K562 (cell line): Measurements from ENCODE around the gene FAAH. TPM values are rescaled to one million over a fixed set of nuclear protein-coding genes. Genes with fewer than 3 reads are reported as not detected.

Source experiments
- ATAC-seq: fragments of 200-7000 bp; cut with Tn5 transposase; 3 replicates; pipeline ENCODE4 v1.9.1; 2020; ENCODE audit warnings: moderate library complexity
- BruUV-seq: library from RNA; stranded (reverse); fragments of 400-500 nt; replicated peaks from 2 replicates; lab custom pipeline; 2021; lab: Mats Ljungman, UMichigan
- CTCF ChIA-PET: fragments of 300-600 bp; formaldehyde crosslinking; extraction: SDS; loops from one replicate; lab custom pipeline; 2021; ENCODE audit warnings: low intra/inter-chr PET ratio; lab: Yijun Ruan, JAX
- POLR2A ChIA-PET: fragments of 300-600, 350-650 bp; sonication (Branson Sonifier 250); formaldehyde crosslinking; extraction: SDS; loops from one replicate; lab custom pipeline; 2021; ENCODE audit warnings: antibody characterized with exemption, inconsistent platforms; lab: Yijun Ruan, JAX
- DNase-seq, 4 experiments: peaks; one replicate each; pipeline versions ENCODE4 v3.0.0 to v3.0.0-alpha.2; 2011 to 2018; ENCODE audit warnings: low spot score in 3 of 4, mixed read lengths in 3 of 4; ENCODE audit errors: extremely low read depth in 1 of 4
- FAIRE-seq: peaks from 2 replicates; lab custom pipeline; 2011; peaks lifted over from hg19 to GRCh38; lab: Jason Lieb, UNC
- H2AFZ ChIP-seq: 2 replicates; pipeline ENCODE4 v1.6.0; 2011; ENCODE audit warnings: low read depth, low read length, control low read depth, inconsistent platforms
- H3K27ac ChIP-seq: fragments of 200-600 bp; 3 replicates; pipeline ENCODE4 v1.8.0; 2011; ENCODE audit warnings: low read depth, mild to moderate bottlenecking, control low read depth, inconsistent platforms, low read length, moderate library complexity, mixed read lengths; ENCODE audit errors: extremely low read depth
- H3K27me3 ChIP-seq, 2 experiments: fragments of 300-600 bp in 1 of 2; 2 replicates in 1 of 2; 3 replicates in 1 of 2; pipeline versions ENCODE4 v1.6.0 to v1.8.0; 2011; ENCODE audit warnings: inconsistent platforms in 2 of 2, low read length in 2 of 2, mild to moderate bottlenecking in 1 of 2, mixed read lengths in 1 of 2, moderate library complexity in 1 of 2; ENCODE audit not compliant: control insufficient read depth in 2 of 2, insufficient read depth in 2 of 2
- H3K36me3 ChIP-seq: fragments of 300-600 bp; 3 replicates; pipeline ENCODE4 v1.8.0; 2011; ENCODE audit warnings: mild to moderate bottlenecking, low read length, inconsistent platforms; ENCODE audit not compliant: control insufficient read depth, insufficient read depth
- H3K4me1 ChIP-seq, 2 experiments: fragments of 200-600 bp in 1 of 2; replicated peaks in 1 of 2; 2 replicates in 1 of 2; 3 replicates in 1 of 2; pipeline versions ENCODE4 v1.5.1 to v1.8.0; 2011; ENCODE audit warnings: inconsistent platforms in 2 of 2, low read length in 2 of 2, mild to moderate bottlenecking in 1 of 2, mixed read lengths in 1 of 2, moderate library complexity in 1 of 2; ENCODE audit not compliant: control insufficient read depth in 2 of 2, insufficient read depth in 2 of 2
- H3K4me2 ChIP-seq: 2 replicates; pipeline ENCODE4 v1.6.1; 2011; ENCODE audit warnings: low read length, control low read depth, inconsistent platforms, mixed read lengths; ENCODE audit not compliant: insufficient read depth
- H3K4me3 ChIP-seq: fragments of 200-600 bp; sonication (generic), shearing (Covaris generic); 2 replicates; pipeline ENCODE4 v1.5.1; 2016; ENCODE audit warnings: control low read depth, inconsistent platforms
- H3K79me2 ChIP-seq: fragments of 200-600 bp; 3 replicates; pipeline ENCODE4 v1.8.0; 2011; ENCODE audit warnings: low read length, inconsistent platforms; ENCODE audit not compliant: control insufficient read depth, insufficient read depth
- H3K9ac ChIP-seq, 2 experiments: 2 replicates each; pipeline versions ENCODE4 v1.6.0 to v1.6.1; 2011; ENCODE audit warnings: low read depth in 2 of 2, low read length in 2 of 2, control low read depth in 1 of 2, inconsistent platforms in 1 of 2, mild to moderate bottlenecking in 1 of 2, mixed read lengths in 1 of 2; ENCODE audit not compliant: insufficient read depth in 1 of 2
- H3K9me1 ChIP-seq: one replicate; pipeline ENCODE4 v1.6.0; 2011; ENCODE audit warnings: inconsistent platforms, mild to moderate bottlenecking, low read length, moderate library complexity; ENCODE audit not compliant: control insufficient read depth, insufficient read depth
- H3K9me3 ChIP-seq: replicated peaks from 2 replicates; pipeline ENCODE4 v1.5.1; 2011; ENCODE audit warnings: low read depth, low read length, inconsistent platforms; ENCODE audit not compliant: control insufficient read depth, insufficient read depth
- H4K20me1 ChIP-seq: replicated peaks from 2 replicates; pipeline ENCODE4 v1.6.1; 2011; ENCODE audit warnings: low read length, inconsistent platforms, mixed read lengths; ENCODE audit not compliant: control insufficient read depth, insufficient read depth
- ARID1B ChIP-seq: fragments of 450-650 bp; IDR thresholded peaks from 2 replicates; pipeline ENCODE4 v1.6.1; 2016; ENCODE audit warnings: antibody characterized with exemption, mild to moderate bottlenecking, inconsistent platforms
- C11orf30 ChIP-seq: fragments of 450-650 bp; IDR thresholded peaks from 2 replicates; pipeline ENCODE4 v1.6.1; 2016; ENCODE audit warnings: low read depth, mild to moderate bottlenecking
- CBFA2T2 ChIP-seq: fragments of 450-650 bp; conservative IDR thresholded peaks from 2 replicates; pipeline ENCODE4 v1.6.1; 2017; ENCODE audit warnings: mild to moderate bottlenecking
- CBFA2T3 ChIP-seq: fragments of 450-650 bp; IDR thresholded peaks from 2 replicates; pipeline ENCODE4 v1.6.1; 2017
- FOXA3 ChIP-seq, 2 experiments: fragments of 450-650 bp in 1 of 2; sonication (generic) in 1 of 2; formaldehyde crosslinking; IDR thresholded peaks in 1 of 2; conservative IDR thresholded peaks in 1 of 2; 2 replicates each; pipeline versions ENCODE4 v1.4.0 to v1.8.0; 2020 to 2022; ENCODE audit warnings: mild to moderate bottlenecking in 2 of 2, missing genetic modification reagents in 1 of 2
- HDAC1 ChIP-seq, 2 experiments: fragments of 450-650 bp; IDR thresholded peaks; 2 replicates each; pipeline ENCODE4 v1.6.1; 2016 to 2017; ENCODE audit warnings: inconsistent platforms in 1 of 2, mild to moderate bottlenecking in 1 of 2, moderate library complexity in 1 of 2
- HDAC2 ChIP-seq: fragments of 450-650 bp; IDR thresholded peaks from 2 replicates; pipeline ENCODE4 v1.6.1; 2016; ENCODE audit warnings: mild to moderate bottlenecking
- HDGF ChIP-seq: fragments of 450-650 bp; IDR thresholded peaks from 2 replicates; pipeline ENCODE4 v1.6.1; 2016
- KDM1A ChIP-seq, 2 experiments: fragments of 450-650 bp; IDR thresholded peaks; 2 replicates each; pipeline ENCODE4 v1.6.1; 2016; ENCODE audit warnings: mild to moderate bottlenecking in 2 of 2
- MAFF ChIP-seq: IDR thresholded peaks from 2 replicates; pipeline ENCODE4 v1.6.1; 2012; ENCODE audit warnings: low read length, improper control_type of control experiment
- MAFG ChIP-seq: fragments of 450-650 bp; conservative IDR thresholded peaks from 2 replicates; pipeline ENCODE4 v1.6.1; 2016; ENCODE audit warnings: missing genetic modification characterization, missing compliant biosample characterization
- MAFK ChIP-seq: IDR thresholded peaks from 2 replicates; pipeline ENCODE4 v1.6.1; 2011; ENCODE audit warnings: low read length, improper control_type of control experiment
- NCOA2 ChIP-seq, 2 experiments: fragments of 450-650 bp; IDR thresholded peaks; 2 replicates each; pipeline ENCODE4 v1.6.1; 2018; ENCODE audit warnings: mild to moderate bottlenecking in 2 of 2, moderate library complexity in 1 of 2; ENCODE audit not compliant: partially characterized antibody in 2 of 2
- NFE2 ChIP-seq: IDR thresholded peaks from 2 replicates; pipeline ENCODE4 v1.6.1; 2014; ENCODE audit warnings: antibody characterized with exemption, low read depth
- RBBP5 ChIP-seq: fragments of 200-600 bp; sonication (generic); IDR thresholded peaks from 2 replicates; pipeline ENCODE4 v1.6.1; 2012; ENCODE audit warnings: borderline replicate concordance, mild to moderate bottlenecking, low read length, control low read depth, inconsistent platforms; ENCODE audit not compliant: insufficient read depth, poor library complexity, severe bottlenecking
- RCOR1 ChIP-seq, 2 experiments: IDR thresholded peaks; 2 replicates each; pipeline ENCODE4 v1.6.1; 2012; ENCODE audit warnings: low read depth in 2 of 2, low read length in 2 of 2, borderline replicate concordance in 1 of 2, improper control_type of control experiment in 1 of 2
- SAFB ChIP-seq: fragments of 200-400 bp; formaldehyde crosslinking; IDR thresholded peaks from 2 replicates; pipeline ENCODE4 v1.6.1; 2017; ENCODE audit warnings: low read depth, low read length, borderline replicate concordance
- TCF3 ChIP-seq: sonication (generic); formaldehyde crosslinking; IDR thresholded peaks from 2 replicates; pipeline ENCODE4 v1.4.0; 2020; ENCODE audit warnings: mild to moderate bottlenecking, missing genetic modification reagents
- TEAD4 ChIP-seq, 2 experiments: sonication (generic) in 1 of 2; formaldehyde crosslinking in 1 of 2; IDR thresholded peaks; 2 replicates each; pipeline versions ENCODE4 v1.6.1 to v1.8.0; 2012 to 2022; ENCODE audit warnings: borderline replicate concordance in 1 of 2, inconsistent platforms in 1 of 2, low read length in 1 of 2, mild to moderate bottlenecking in 1 of 2, missing genetic modification reagents in 1 of 2
- ZNF3 ChIP-seq: fragments of 250-450 bp; sonication (Bioruptor Pico); IDR thresholded peaks from 2 replicates; pipeline ENCODE4 v1.5.0; 2021; ENCODE audit warnings: mild to moderate bottlenecking, moderate library complexity
- WGBS: fragments of 100-300 bp; shearing (Covaris generic); methylation state at CpG from one replicate; pipeline ENCODE4 v1.1.6; 2016; ENCODE audit warnings: low coverage, mixed read lengths; ENCODE audit not compliant: insufficient coverage; ENCODE audit errors: missing lambda C conversion rate; 5-methylcytosine and 5-hydroxymethylcytosine counted together
- in situ Hi-C: fragments of 300-500 bp; cut with MboI; formaldehyde crosslinking; loops from 4 replicates; pipeline ENCODE4 v1.15.0; 2018; ENCODE audit warnings: inconsistent platforms, mixed read lengths
- intact Hi-C: fragments of 100-400 bp; cut with micrococcal nuclease; formaldehyde crosslinking; loops from 2 replicates; pipeline ENCODE4 v1.14.2; 2022
- polyA plus RNA-seq, 8 experiments: library from polyadenylated mRNA; depleted of rRNA in 4 of 8; stranded (reverse) in 5 of 8; unstranded in 3 of 8; fragments of >200 nt; fragmentation: Nextera tagmentation in 2 of 8; fragmentation: Illumina TruSeq in 1 of 8; extraction: Ambion mirVana in 2 of 8; extraction: Trizol in 1 of 8; gene quantifications; 2 replicates each; pipeline versions ENCODE4 v1.2.1 to v1.2.3, GENCODE V29; 2011 to 2014; ENCODE audit warnings: inconsistent platforms in 1 of 8, missing spikeins in 1 of 8
- total RNA-seq, 7 experiments: library from RNA; depleted of rRNA in 6 of 7; stranded (reverse); fragments of >200 nt in 6 of 7; fragmentation: Illumina TruSeq in 2 of 7; extraction: Trizol in 2 of 7; gene quantifications; 2 replicates each; pipeline versions ENCODE4 v1.2.1 to v1.2.3, GENCODE V29; 2011 to 2021; ENCODE audit warnings: low replicate concordance in 1 of 7
- TF ChIP-seq, protein P1 (sequence below): sonication (generic); formaldehyde crosslinking; IDR thresholded peaks from 2 replicates; pipeline ENCODE4 v1.8.0; 2022; ENCODE audit warnings: mild to moderate bottlenecking, missing genetic modification reagents

Gene FAAH
- total and polyA plus RNA-seq, 9 of the 15 experiments (the other 6 are each of a cell fraction or from before 2014, with no cell fraction given) = 0.06 to 1.1 (median 0.32) TPM

DNA sequence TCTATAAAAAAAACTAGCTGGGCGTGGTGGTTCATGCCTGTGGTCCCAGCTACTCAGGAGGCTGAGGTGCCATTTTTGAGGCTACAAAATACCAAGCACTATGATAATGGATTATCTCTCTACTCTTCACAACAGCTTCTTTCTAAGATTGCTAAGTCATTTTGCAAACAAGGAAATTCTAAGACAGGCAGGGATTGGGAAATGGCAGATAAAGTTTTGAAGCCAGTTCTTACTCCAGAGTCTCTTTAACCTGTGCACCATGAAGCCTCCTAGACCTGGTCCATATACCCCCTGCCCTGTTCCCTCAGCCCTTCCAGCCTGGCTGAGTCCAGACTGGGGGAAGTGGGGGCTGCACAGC lies 56.0 kb downstream of the FAAH start:
- Histone ChIP-seq H3K27me3 (peaks cover 2 to 10% of the 10 kb centered on the region in 2 experiments; a peak in 3 of 5 replicates), H3K27ac (no peak overlapping the region), H3K9me1 (no peaks in the 10 kb centered on the region), H3K79me2 (no peaks in the 10 kb centered on the region), H2AFZ (peak overlapping the region; percentile 11; the same call in 1 of the 2 replicates), H3K36me3 (no peaks in the 10 kb centered on the region), H3K9ac (peak overlapping the region in 1 of 2 experiments; percentile 39; a peak in 1 of 4 replicates), H3K4me3 (no peak overlapping the region), H4K20me1 (no peaks in the 10 kb centered on the region), H3K9me3 (no peaks in the 10 kb centered on the region), H3K4me2 (no peak overlapping the region), H3K4me1 (peaks cover 22 to 44% of the 10 kb centered on the region in 2 experiments)
- intact Hi-C loops (no loop called here), in situ Hi-C loops (no loop called here)
- 24% methylated on average over 1 of the region's 1 CpG for WGBS
- ChIA-PET POLR2A (interaction anchor here (0.6 to 3.4 kb wide), 9 partner anchors 9 to 165 kb away, joined by 3 to 16 read pairs (median 4); no protein-coding TSS in a partner anchor), CTCF (no interaction called here)
- ATAC-seq (peak; percentile 13), DNase-seq (peak in 1 of 4 experiments; percentile 35), FAIRE-seq (peak; percentile 76)
- BruUV-seq = no TSS peak
- TF ChIP-seq TEAD4 (IDR thresholded peaks at IDR 0.05; ENCODE audit: low read length) (peak; percentile 60), TEAD4 (CRISPR knock-in tag; IDR thresholded peaks at IDR 0.05; ENCODE audit: borderline replicate concordance) (no peak), HDAC2 (peak; percentile 63; the same call in 1 of the 2 replicates), NFE2 (peak; percentile 81), CBFA2T2 (peak; percentile 30; the same call in 1 of the 2 replicates), C11orf30 (peak; percentile 88), ZNF3 (CRISPR knock-in tag) (0 out of 2 replicates have a peak, but pooled peaks have one; percentile 56), SAFB (no peak), KDM1A (IDR thresholded peaks at IDR 0.05) (peak; percentile 71 to 80), RBBP5 (peak; percentile 58), HDGF (no peak), CBFA2T3 (peak; percentile 70), NCOA2 (IDR thresholded peaks at IDR 0.05; ENCODE audit: partially characterized antibody in 2 of 2) (no peak), MAFG (tag) (peak; percentile 82), FOXA3 (CRISPR knock-in tag; conservative IDR thresholded peaks at IDR 0.05 in 1 of 2, IDR thresholded peaks at IDR 0.05 in 1 of 2) (peak; percentile 88 to 95), HDAC1 (IDR thresholded peaks at IDR 0.05) (peak in 1 of 2 experiments; percentile 49; a peak in 1 of 4 replicates), ARID1B (peak; percentile 80), MAFK (peak; percentile 78), RCOR1 (IDR thresholded peaks at IDR 0.05; ENCODE audit: borderline replicate concordance in 1 of 2, low read depth in 2 of 2, low read length in 2 of 2) (peak in 1 of 2 experiments; percentile 95; a peak in 2 of 4 replicates), MAFF (peak; percentile 85), TCF3 (peak; percentile 66)
- TF ChIP-seq, protein P1, sequence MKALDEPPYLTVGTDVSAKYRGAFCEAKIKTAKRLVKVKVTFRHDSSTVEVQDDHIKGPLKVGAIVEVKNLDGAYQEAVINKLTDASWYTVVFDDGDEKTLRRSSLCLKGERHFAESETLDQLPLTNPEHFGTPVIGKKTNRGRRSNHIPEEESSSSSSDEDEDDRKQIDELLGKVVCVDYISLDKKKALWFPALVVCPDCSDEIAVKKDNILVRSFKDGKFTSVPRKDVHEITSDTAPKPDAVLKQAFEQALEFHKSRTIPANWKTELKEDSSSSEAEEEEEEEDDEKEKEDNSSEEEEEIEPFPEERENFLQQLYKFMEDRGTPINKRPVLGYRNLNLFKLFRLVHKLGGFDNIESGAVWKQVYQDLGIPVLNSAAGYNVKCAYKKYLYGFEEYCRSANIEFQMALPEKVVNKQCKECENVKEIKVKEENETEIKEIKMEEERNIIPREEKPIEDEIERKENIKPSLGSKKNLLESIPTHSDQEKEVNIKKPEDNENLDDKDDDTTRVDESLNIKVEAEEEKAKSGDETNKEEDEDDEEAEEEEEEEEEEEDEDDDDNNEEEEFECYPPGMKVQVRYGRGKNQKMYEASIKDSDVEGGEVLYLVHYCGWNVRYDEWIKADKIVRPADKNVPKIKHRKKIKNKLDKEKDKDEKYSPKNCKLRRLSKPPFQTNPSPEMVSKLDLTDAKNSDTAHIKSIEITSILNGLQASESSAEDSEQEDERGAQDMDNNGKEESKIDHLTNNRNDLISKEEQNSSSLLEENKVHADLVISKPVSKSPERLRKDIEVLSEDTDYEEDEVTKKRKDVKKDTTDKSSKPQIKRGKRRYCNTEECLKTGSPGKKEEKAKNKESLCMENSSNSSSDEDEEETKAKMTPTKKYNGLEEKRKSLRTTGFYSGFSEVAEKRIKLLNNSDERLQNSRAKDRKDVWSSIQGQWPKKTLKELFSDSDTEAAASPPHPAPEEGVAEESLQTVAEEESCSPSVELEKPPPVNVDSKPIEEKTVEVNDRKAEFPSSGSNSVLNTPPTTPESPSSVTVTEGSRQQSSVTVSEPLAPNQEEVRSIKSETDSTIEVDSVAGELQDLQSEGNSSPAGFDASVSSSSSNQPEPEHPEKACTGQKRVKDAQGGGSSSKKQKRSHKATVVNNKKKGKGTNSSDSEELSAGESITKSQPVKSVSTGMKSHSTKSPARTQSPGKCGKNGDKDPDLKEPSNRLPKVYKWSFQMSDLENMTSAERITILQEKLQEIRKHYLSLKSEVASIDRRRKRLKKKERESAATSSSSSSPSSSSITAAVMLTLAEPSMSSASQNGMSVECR (CRISPR knock-in tag) = no peak
